DND-41 (cell line): ENCODE measurements around the gene TRAPPC2L.

Source experiments
- CTCF ChIP-seq: IDR thresholded peaks from 2 replicates; pipeline ENCODE4 v1.5.1; 2012; ENCODE audit warnings: borderline replicate concordance, low read length, moderate library complexity, mild to moderate bottlenecking; ENCODE audit not compliant: poor library complexity, severe bottlenecking; ENCODE audit errors: extremely low read depth
- EZH2 ChIP-seq: IDR thresholded peaks from 3 replicates; pipeline ENCODE4 v1.6.1; 2012; ENCODE audit warnings: borderline replicate concordance, low read depth, mild to moderate bottlenecking, moderate library complexity, low read length, inconsistent platforms; ENCODE audit not compliant: severe bottlenecking

DNA sequence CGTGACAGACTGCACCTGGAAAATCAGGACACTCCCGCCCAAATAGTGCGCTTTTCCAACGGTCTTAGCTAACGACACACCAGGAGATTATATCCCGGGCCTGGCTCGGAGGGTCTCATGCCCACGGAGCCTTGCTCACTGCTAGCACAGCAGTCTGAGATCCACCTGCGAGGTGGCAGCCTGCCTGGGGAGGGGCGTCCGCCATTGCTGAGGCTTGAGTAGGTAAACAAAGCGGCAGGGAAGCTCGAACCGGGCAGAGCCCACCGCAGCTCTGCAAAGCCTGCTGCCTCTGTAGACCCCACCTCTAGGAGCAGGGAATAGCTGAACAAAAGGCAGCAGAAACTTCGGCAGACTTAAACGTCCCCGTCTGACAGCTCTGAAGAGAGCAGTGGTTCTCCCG, 5.3 kb upstream of the TRAPPC2L start:
- TF ChIP-seq EZH2: no peak
- TF ChIP-seq CTCF: no peak
